GM12878 (cell line): ENCODE measurements around the gene ELOVL5. TPM values are rescaled to one million over a fixed set of nuclear protein-coding genes. Genes with fewer than 3 reads are reported as not detected.

Experiments used
- BCL11A ChIP-seq: IDR thresholded peaks from 2 replicates; pipeline ENCODE4 v1.6.1; 2011; ENCODE audit warnings: low read depth, low read length
- BHLHE40 ChIP-seq, 2 experiments: fragments of 450-650 bp in 1 of 2; IDR thresholded peaks; 2 replicates each; pipeline ENCODE4 v1.6.1; 2011 to 2017; ENCODE audit warnings: low read depth in 2 of 2, borderline replicate concordance in 1 of 2, improper control_type of control experiment in 1 of 2, low read length in 1 of 2, mild to moderate bottlenecking in 1 of 2
- BRCA1 ChIP-seq: IDR thresholded peaks from 2 replicates; pipeline ENCODE4 v1.6.1; 2011; ENCODE audit warnings: low read depth, low read length, improper control_type of control experiment
- EZH2 ChIP-seq: IDR thresholded peaks from 2 replicates; pipeline ENCODE4 v1.6.1; 2012; ENCODE audit warnings: low read depth, mild to moderate bottlenecking, control low read depth, inconsistent platforms, low read length, borderline replicate concordance; ENCODE audit not compliant: control insufficient read depth
- FOXK2 ChIP-seq: fragments of 450-650 bp; IDR thresholded peaks from 2 replicates; pipeline ENCODE4 v1.6.1; 2017; ENCODE audit warnings: mild to moderate bottlenecking, moderate library complexity
- HDAC2 ChIP-seq: fragments of 200-600 bp; sonication (generic); IDR thresholded peaks from 2 replicates; pipeline ENCODE4 v1.6.1; 2017
- MEF2A ChIP-seq: IDR thresholded peaks from 2 replicates; pipeline ENCODE4 v1.6.1; 2011; ENCODE audit warnings: low read depth, mild to moderate bottlenecking, low read length, moderate library complexity; ENCODE audit not compliant: insufficient read depth
- NKRF ChIP-seq: fragments of 450-650 bp; conservative IDR thresholded peaks from 2 replicates; pipeline ENCODE4 v1.6.1; 2017; ENCODE audit warnings: mild to moderate bottlenecking, moderate library complexity
- PML ChIP-seq: IDR thresholded peaks from 2 replicates; pipeline ENCODE4 v1.6.1; 2012; ENCODE audit warnings: low read length, inconsistent platforms
- RELA ChIP-seq: fragments of 450-650 bp; IDR thresholded peaks from 2 replicates; pipeline ENCODE4 v1.8.0; 2014; ENCODE audit warnings: borderline replicate concordance; ENCODE audit not compliant: partially characterized antibody
- ZBTB11 ChIP-seq: fragments of 450-650 bp; formaldehyde crosslinking; IDR thresholded peaks from 2 replicates; pipeline ENCODE4 v1.5.0; 2022; ENCODE audit warnings: mild to moderate bottlenecking, missing genetic modification characterization
- polyA plus RNA-seq, 11 experiments: library from polyadenylated mRNA; depleted of rRNA in 4 of 11; unstranded in 6 of 11; stranded (reverse) in 5 of 11; fragments of >200 nt; fragmentation: Nextera tagmentation in 4 of 11; fragmentation: Illumina TruSeq in 1 of 11; extraction: Ambion mirVana in 4 of 11; extraction: Trizol in 1 of 11; gene quantifications; 1 replicate in 1 of 11; 2 replicates in 10 of 11; pipeline versions ENCODE4 v1.2.1 to v1.2.3, GENCODE V29; 2011 to 2016; ENCODE audit warnings: inconsistent platforms in 2 of 11, missing spikeins in 2 of 11, low read depth in 1 of 11
- total RNA-seq, 4 experiments: library from RNA; depleted of rRNA in 3 of 4; stranded (reverse); fragments of >200 nt in 3 of 4; fragmentation: Illumina TruSeq in 1 of 4; extraction: Trizol in 1 of 4; gene quantifications; 2 replicates each; pipeline versions ENCODE4 v1.2.1 to v1.2.3, GENCODE V29; 2013 to 2021

Gene ELOVL5
- total and polyA plus RNA-seq, 10 of the 15 experiments (the other 5 are each of a cell fraction or from before 2014, with no cell fraction given) = 156 to 241 (median 196) TPM

GRCh38 chr6:53369876-53370515 lies 21.2 kb upstream of the ELOVL5 start (continued):
- TF ChIP-seq NKRF (no peak), MEF2A (no peak), EZH2 (no peak), FOXK2 (no peak), HDAC2 (no peak), BCL11A (no peak), BHLHE40 (IDR thresholded peaks at IDR 0.05; ENCODE audit: borderline replicate concordance in 1 of 2, low read depth in 2 of 2, low read length in 1 of 2) (no peak), PML (no peak), RELA (no peak), BRCA1 (no peak), ZBTB11 (CRISPR knock-in tag) (no peak)
- TF ChIP-seq, all 136 proteins: peak for 0
